ENCODE data around the gene GAA. TPM values are rescaled to one million over a fixed set of nuclear protein-coding genes. Genes with fewer than 3 reads are reported as not detected.

Gene GAA
- total RNA-seq, 1 experiment from 2014 or later = 36.1 TPM

- Histone ChIP-seq H3K27ac (ENCODE audit: low read length) (no peak overlapping the region), H3K9me3 (ENCODE audit: control insufficient read depth, insufficient read depth, low read depth, low read length) (no peaks in the 10 kb centered on the region), H3K27me3 (ENCODE audit: control insufficient read depth, insufficient read depth, low read length) (no peaks in the 10 kb centered on the region), H3K36me3 (ENCODE audit: control insufficient read depth, insufficient read depth, low read length) (peaks cover 7% of the 10 kb centered on the region; the same call in 1 of the 2 replicates), H3K4me1 (ENCODE audit: control insufficient read depth, insufficient read depth, low read length) (no peaks in the 10 kb centered on the region), H3K4me3 (ENCODE audit: low read depth in 2 of 2, low read length in 2 of 2) (no peak overlapping the region)
- ChIA-PET POLR2A (interaction anchor here (0.5 kb wide), 1 partner anchor 116 kb away, joined by 5 read pairs; no protein-coding TSS in a partner anchor), CTCF (interaction anchor here (1.0 kb wide), 1 partner anchor 66 kb away, joined by 3 read pairs; no protein-coding TSS in a partner anchor)
- no TSS peak for BruUV-seq (replicated peaks)
- in situ Hi-C loops (cut with HindIII; ENCODE audit: low pct_unique_long_range_greater_than_20kb, low sequenced_read_pairs) = no loop called here
- ATAC-seq = no peak
- intact Hi-C loops (cut with micrococcal nuclease; ENCODE audit: unreplicated experiment) = no loop called here
- no peak for DNase-seq (ENCODE audit: low read depth, low spot score)
- no peak for TF ChIP-seq REST (IDR thresholded peaks at IDR 0.05; ENCODE audit: insufficient read depth in 1 of 2, low read depth in 2 of 2, low read length in 1 of 2)
These were observed 27.7 kb downstream of the GAA start for GRCh38 chr17:80129006-80129565.

- no peak overlapping the region for H3K27ac ChIP-seq (ENCODE audit: low read length)
- no TSS peak for BruUV-seq (replicated peaks)
- POLR2A ChIA-PET = no interaction called here
- no peaks in the 10 kb centered on the region for H3K27me3 ChIP-seq (ENCODE audit: control insufficient read depth, insufficient read depth, low read length)
- H3K4me3 ChIP-seq (ENCODE audit: low read depth in 2 of 2, low read length in 2 of 2) = no peak overlapping the region
- no peaks in the 10 kb centered on the region for H3K9me3 ChIP-seq (ENCODE audit: control insufficient read depth, insufficient read depth, low read depth, low read length)
- intact Hi-C loops (cut with micrococcal nuclease; ENCODE audit: unreplicated experiment) (no loop called here), in situ Hi-C loops (cut with HindIII; ENCODE audit: low pct_unique_long_range_greater_than_20kb, low sequenced_read_pairs) (no loop called here)
- no peak for TF ChIP-seq CTCF (IDR thresholded peaks at IDR 0.05)
- TF ChIP-seq POLR2AphosphoS5 (IDR thresholded peaks at IDR 0.05; ENCODE audit: low read depth, low read length) = no peak
- no peak for TF ChIP-seq TCF7L2 (IDR thresholded peaks at IDR 0.05; ENCODE audit: low read depth, low read length)
- no peak for TF ChIP-seq SIN3A (IDR thresholded peaks at IDR 0.05; ENCODE audit: borderline replicate concordance, insufficient read depth, low read depth, low read length)
- TF ChIP-seq REST (IDR thresholded peaks at IDR 0.05; ENCODE audit: insufficient read depth in 1 of 2, low read depth in 2 of 2, low read length in 1 of 2) = no peak
- no peak for ATAC-seq
- DNase-seq (ENCODE audit: low read depth, low spot score) = no peak
- peaks cover 16% of the 10 kb centered on the region; the same call in 1 of the 2 replicates for H3K36me3 ChIP-seq (ENCODE audit: control insufficient read depth, insufficient read depth, low read length)
- H3K4me1 ChIP-seq (ENCODE audit: control insufficient read depth, insufficient read depth, low read length) = no peaks in the 10 kb centered on the region
- CTCF ChIA-PET = no interaction called here
These were observed 29.6 kb downstream of the GAA start for GRCh38 chr17:80130992-80131391.

All from Panc1 (cell line).